ENCODE measurements around the gene SORCS1.

SORCS1 gene

DNA sequence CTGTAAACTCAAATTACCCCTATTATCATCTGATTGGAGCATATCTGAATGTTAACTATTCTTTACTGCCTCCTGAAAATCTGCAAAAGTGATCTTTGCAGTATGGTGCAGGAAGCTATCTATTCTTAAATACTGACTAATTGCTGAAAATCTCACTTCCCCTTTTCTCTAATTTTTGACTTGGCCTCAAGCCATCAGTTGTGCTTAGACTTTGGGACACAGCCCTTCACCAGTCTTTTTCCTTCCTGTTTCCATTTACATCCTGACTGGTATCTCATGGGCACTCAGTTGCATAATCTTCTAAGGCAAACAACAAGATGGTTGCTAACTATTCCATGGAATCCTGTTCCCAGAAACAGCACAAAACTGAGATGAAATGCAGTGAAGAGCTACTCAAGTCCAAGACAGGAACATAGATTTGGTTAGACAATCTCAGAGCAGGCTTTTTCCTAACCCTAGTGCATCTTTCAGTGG lies 228.5 kb downstream of the SORCS1 start:
- Histone ChIP-seq H3K9me3 (ENCODE audit: insufficient read depth, low read length) (no peaks in the 10 kb centered on the region), H3K9me2 (replicated peaks; ENCODE audit: insufficient read depth, low read length) (no peaks in the 10 kb centered on the region), H2AFZ (ENCODE audit: low read depth, low read length, severe bottlenecking) (no peak overlapping the region), H3K79me2 (ENCODE audit: insufficient read depth, low read length) (no peaks in the 10 kb centered on the region), H3K27me3 (ENCODE audit: low read length) (no peaks in the 10 kb centered on the region), H3K9ac (ENCODE audit: low read length) (no peak overlapping the region), H3K36me3 (ENCODE audit: low read length) (no peaks in the 10 kb centered on the region), H3K4me3 (ENCODE audit: insufficient read depth, low read length, poor library complexity, severe bottlenecking) (no peak overlapping the region), H3K27ac (ENCODE audit: low read depth, low read length) (no peak overlapping the region), H3K4me2 (ENCODE audit: low read depth, low read length, poor library complexity, severe bottlenecking) (no peak overlapping the region), H4K20me1 (ENCODE audit: low read depth, low read length) (no peaks in the 10 kb centered on the region), H3F3A (ENCODE audit: insufficient read depth) (no peaks in the 10 kb centered on the region)
- TF ChIP-seq, protein P1, sequence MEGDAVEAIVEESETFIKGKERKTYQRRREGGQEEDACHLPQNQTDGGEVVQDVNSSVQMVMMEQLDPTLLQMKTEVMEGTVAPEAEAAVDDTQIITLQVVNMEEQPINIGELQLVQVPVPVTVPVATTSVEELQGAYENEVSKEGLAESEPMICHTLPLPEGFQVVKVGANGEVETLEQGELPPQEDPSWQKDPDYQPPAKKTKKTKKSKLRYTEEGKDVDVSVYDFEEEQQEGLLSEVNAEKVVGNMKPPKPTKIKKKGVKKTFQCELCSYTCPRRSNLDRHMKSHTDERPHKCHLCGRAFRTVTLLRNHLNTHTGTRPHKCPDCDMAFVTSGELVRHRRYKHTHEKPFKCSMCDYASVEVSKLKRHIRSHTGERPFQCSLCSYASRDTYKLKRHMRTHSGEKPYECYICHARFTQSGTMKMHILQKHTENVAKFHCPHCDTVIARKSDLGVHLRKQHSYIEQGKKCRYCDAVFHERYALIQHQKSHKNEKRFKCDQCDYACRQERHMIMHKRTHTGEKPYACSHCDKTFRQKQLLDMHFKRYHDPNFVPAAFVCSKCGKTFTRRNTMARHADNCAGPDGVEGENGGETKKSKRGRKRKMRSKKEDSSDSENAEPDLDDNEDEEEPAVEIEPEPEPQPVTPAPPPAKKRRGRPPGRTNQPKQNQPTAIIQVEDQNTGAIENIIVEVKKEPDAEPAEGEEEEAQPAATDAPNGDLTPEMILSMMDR (IDR thresholded peaks at IDR 0.05; ENCODE audit: insufficient read depth, low read length, poor library complexity, severe bottlenecking) = no peak
- TF ChIP-seq EZH2phosphoT487 (conservative IDR thresholded peaks at IDR 0.05; ENCODE audit: low read length) = no peak

DNA sequence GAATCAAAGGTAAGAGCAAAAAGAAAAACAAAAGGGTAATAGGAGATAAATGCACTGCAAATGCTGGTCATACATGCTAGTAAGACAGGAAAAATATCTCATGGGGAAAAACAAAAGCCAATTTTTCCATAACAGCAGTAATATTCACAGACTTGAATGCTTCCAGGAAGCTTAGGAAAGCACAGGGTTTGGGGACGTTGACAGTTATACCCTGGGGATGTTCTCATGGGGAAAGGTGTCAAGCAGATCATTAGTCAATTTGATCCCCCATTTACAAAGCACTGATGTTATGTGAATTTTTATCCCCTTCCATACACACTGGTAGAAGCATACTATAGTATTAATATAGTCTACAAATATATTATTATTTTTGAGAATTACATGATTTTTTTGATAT lies 232.7 kb downstream of the SORCS1 start:
- TF ChIP-seq, protein P1 (IDR thresholded peaks at IDR 0.05; ENCODE audit: insufficient read depth, low read length, poor library complexity, severe bottlenecking) = no peak
- no peak for TF ChIP-seq EZH2phosphoT487 (conservative IDR thresholded peaks at IDR 0.05; ENCODE audit: low read length)
- Histone ChIP-seq H2AFZ (ENCODE audit: low read depth, low read length, severe bottlenecking) (no peak overlapping the region), H3K27ac (ENCODE audit: low read depth, low read length) (no peak overlapping the region), H3K79me2 (ENCODE audit: insufficient read depth, low read length) (no peaks in the 10 kb centered on the region), H3K9me3 (ENCODE audit: insufficient read depth, low read length) (no peaks in the 10 kb centered on the region), H3K9me2 (replicated peaks; ENCODE audit: insufficient read depth, low read length) (no peaks in the 10 kb centered on the region), H3K27me3 (ENCODE audit: low read length) (no peaks in the 10 kb centered on the region), H4K20me1 (ENCODE audit: low read depth, low read length) (no peaks in the 10 kb centered on the region), H3K4me3 (ENCODE audit: insufficient read depth, low read length, poor library complexity, severe bottlenecking) (no peak overlapping the region), H3K4me2 (ENCODE audit: low read depth, low read length, poor library complexity, severe bottlenecking) (no peak overlapping the region), H3K9ac (ENCODE audit: low read length) (no peak overlapping the region), H3K36me3 (ENCODE audit: low read length) (no peaks in the 10 kb centered on the region), H3F3A (ENCODE audit: insufficient read depth) (no peaks in the 10 kb centered on the region)

DNA sequence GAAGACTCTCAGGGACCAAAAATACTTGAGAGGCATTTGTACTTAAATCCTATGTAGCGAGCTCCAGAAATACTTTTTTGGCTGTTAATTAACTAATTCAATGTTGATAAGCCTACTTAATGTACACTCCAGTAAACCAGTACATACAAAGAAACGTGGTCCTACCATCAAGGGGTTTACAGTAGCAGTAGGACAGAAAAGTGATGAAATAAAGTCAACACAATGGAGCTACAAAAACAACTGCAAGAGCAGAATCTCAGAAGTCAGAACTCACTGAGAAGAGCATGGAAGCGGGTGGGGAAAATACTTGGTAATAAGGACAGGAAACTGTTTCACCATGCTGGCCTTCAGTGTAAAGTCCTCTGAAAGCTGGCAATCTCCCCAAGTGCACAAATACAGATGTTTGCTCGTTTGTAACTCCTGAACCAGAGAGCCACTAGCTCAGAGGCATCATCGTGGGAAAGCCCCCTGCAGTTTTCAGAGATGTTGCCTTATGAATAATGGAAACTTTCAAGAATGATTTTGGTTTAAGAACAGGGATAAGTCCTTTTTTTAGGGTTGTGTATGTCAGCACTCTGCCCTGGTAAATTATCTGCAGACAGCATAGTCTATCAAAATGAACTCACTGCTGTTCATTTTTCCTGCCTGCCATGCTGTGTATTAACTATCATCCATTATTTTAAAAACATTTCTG lies 233.2 kb downstream of the SORCS1 start:
- Histone ChIP-seq H3F3A (ENCODE audit: insufficient read depth) (no peaks in the 10 kb centered on the region), H3K9me3 (ENCODE audit: insufficient read depth, low read length) (no peaks in the 10 kb centered on the region), H3K9ac (ENCODE audit: low read length) (no peak overlapping the region), H3K4me2 (ENCODE audit: low read depth, low read length, poor library complexity, severe bottlenecking) (no peak overlapping the region), H3K36me3 (ENCODE audit: low read length) (no peaks in the 10 kb centered on the region), H3K27ac (ENCODE audit: low read depth, low read length) (no peak overlapping the region), H3K79me2 (ENCODE audit: insufficient read depth, low read length) (no peaks in the 10 kb centered on the region), H3K4me3 (ENCODE audit: insufficient read depth, low read length, poor library complexity, severe bottlenecking) (no peak overlapping the region), H4K20me1 (ENCODE audit: low read depth, low read length) (no peaks in the 10 kb centered on the region), H2AFZ (ENCODE audit: low read depth, low read length, severe bottlenecking) (no peak overlapping the region), H3K27me3 (ENCODE audit: low read length) (no peaks in the 10 kb centered on the region), H3K9me2 (replicated peaks; ENCODE audit: insufficient read depth, low read length) (no peaks in the 10 kb centered on the region)
- TF ChIP-seq, protein P1 (IDR thresholded peaks at IDR 0.05; ENCODE audit: insufficient read depth, low read length, poor library complexity, severe bottlenecking) = no peak
- no peak for TF ChIP-seq EZH2phosphoT487 (conservative IDR thresholded peaks at IDR 0.05; ENCODE audit: low read length)
